Ectodermal cell (in vitro differentiated cells): ENCODE results near the gene HLA-DMA.
A peak's percentile ranks its signal among the peaks of the same experiment; 100 is the strongest.

ENCODE experiments used
- H3K27ac ChIP-seq: 2 replicates; pipeline ENCODE4 v1.7.0; 2013; ENCODE audit warnings: mild to moderate bottlenecking, low read depth, low read length; ENCODE audit not compliant: insufficient read depth, poor library complexity, severe bottlenecking
- H3K27me3 ChIP-seq: 2 replicates; pipeline ENCODE4 v1.7.0; 2013; ENCODE audit warnings: mild to moderate bottlenecking, low read length; ENCODE audit not compliant: insufficient read depth, control insufficient read depth, poor library complexity, severe bottlenecking
- H3K36me3 ChIP-seq: one replicate; pipeline ENCODE4 v1.7.0; 2013; ENCODE audit warnings: low read length; ENCODE audit not compliant: control insufficient read depth, insufficient read depth
- H3K4me1 ChIP-seq: one replicate; pipeline ENCODE4 v1.7.0; 2013; ENCODE audit warnings: low read length; ENCODE audit not compliant: control insufficient read depth, insufficient read depth
- H3K4me3 ChIP-seq: 2 replicates; pipeline ENCODE4 v1.7.0; 2013; ENCODE audit warnings: low read depth, low read length, control low read depth; ENCODE audit not compliant: insufficient read depth
- H3K9me3 ChIP-seq: 2 replicates; pipeline ENCODE4 v1.7.0; 2013; ENCODE audit warnings: mild to moderate bottlenecking, low read length, moderate library complexity; ENCODE audit not compliant: control insufficient read depth
- WGBS, 2 experiments: methylation state at CpG; one replicate each; pipeline ENCODE4 v1.1.7; 2013; ENCODE audit warnings: missing lambda C conversion rate in 2 of 2; 5-methylcytosine and 5-hydroxymethylcytosine counted together

HLA-DMA gene

DNA sequence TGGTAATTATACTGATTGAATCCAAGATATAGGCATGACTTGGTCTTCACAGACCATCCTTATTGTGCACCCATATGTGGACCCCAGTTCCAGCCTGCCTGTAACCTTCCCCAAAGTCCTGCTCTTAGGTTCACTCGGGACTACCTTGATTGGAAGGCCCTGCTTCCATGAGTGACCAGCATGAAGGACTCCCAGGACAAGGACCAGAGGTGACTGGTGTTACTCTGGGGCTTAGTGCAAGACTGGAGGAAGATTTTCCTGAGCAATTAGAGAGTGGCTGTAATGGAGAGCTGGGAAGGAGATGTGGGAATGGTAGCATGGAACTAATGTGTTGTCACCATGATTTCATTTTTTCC lies 30.6 kb upstream of the HLA-DMA start:
- Histone ChIP-seq H3K27ac (no peak overlapping the region), H3K4me1 (no peaks in the 10 kb centered on the region), H3K4me3 (no peak overlapping the region), H3K27me3 (no peaks in the 10 kb centered on the region), H3K36me3 (peaks cover 34% of the 10 kb centered on the region), H3K9me3 (no peaks in the 10 kb centered on the region)
- 92 to 100% methylated on average over 1 of the region's 1 CpG for WGBS, 2 experiments

DNA sequence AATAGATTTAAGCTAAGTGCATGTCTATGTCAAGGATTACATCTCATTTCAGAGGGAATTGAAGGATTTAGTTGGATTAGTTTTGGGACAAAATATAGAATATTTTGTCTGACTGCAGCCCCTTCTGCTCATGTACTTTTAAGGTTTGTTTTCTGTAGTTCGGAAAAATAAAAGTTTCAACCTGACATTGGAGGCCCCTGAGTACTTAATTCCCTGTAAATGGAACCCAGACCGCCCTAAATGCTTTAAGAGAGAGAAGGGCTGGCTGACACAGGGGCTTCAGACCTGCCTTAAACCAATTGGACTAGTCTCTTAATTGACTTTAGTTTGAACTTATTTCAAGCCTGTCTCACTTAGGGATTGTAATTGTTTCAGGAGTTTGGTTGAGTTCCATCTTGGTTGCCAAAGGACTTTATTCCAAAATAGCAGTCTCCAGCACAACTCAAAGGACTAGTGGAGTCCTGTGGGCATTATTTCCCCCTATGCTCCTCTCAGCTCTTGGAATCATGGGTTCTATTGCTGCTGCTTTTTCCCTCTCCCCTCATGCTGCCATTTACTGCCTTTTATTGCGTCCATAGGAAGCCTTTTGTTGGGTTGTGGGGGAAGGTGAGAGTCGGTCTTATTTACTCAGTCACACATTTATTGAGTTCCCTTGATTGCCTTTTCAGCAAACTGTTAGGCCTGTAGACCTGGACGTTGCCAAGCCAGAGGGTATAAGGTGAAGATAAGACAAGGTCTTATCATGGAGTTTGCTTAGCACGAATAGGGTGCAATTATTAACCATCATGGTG lies 30.0 kb upstream of the HLA-DMA start:
- Histone ChIP-seq H3K4me3 (no peak overlapping the region), H3K9me3 (no peaks in the 10 kb centered on the region), H3K36me3 (peaks cover 39% of the 10 kb centered on the region), H3K27ac (peak overlapping the region; percentile 27), H3K27me3 (no peaks in the 10 kb centered on the region), H3K4me1 (no peaks in the 10 kb centered on the region)
- WGBS, 2 experiments: 83 to 85% methylated on average over 5 to 6 of the region's 6 CpGs

DNA sequence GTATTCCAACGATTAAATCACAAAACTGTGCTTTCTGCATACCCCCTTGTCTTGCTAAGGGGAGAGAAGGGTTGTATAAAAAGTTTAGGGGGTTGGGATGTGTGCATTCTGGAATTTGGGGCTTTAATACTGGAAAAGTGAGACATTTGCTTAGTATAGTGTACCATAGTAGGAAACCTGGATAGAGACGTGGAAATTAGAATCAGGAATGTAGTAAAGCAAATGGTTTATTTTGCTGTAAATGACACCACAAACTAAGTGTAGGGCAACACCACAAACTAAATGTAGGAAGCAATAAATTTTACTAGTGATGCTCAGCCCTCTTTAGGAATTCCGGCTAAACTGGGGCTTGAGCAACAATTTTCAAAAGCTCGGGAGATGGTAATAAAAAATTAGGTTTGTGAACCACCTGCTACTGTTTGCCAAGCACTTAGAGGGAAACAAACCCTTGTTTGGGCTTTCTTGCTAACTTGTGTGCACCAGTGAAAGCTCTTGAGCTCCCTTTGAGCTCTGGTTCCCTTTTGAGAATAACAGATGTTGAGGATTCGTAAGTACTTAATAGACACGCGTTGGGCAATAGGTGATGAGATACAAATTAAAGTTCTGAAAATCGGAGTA lies 29.3 kb upstream of the HLA-DMA start:
- H3K27me3 ChIP-seq: no peaks in the 10 kb centered on the region
- WGBS, 2 experiments: 88 to 94% methylated on average over 8 of the region's 8 CpGs
- no peak overlapping the region for H3K4me3 ChIP-seq
- peaks cover 46% of the 10 kb centered on the region for H3K36me3 ChIP-seq
- H3K27ac ChIP-seq: peak overlapping the region; percentile 36
- no peaks in the 10 kb centered on the region for H3K4me1 ChIP-seq
- no peaks in the 10 kb centered on the region for H3K9me3 ChIP-seq

DNA sequence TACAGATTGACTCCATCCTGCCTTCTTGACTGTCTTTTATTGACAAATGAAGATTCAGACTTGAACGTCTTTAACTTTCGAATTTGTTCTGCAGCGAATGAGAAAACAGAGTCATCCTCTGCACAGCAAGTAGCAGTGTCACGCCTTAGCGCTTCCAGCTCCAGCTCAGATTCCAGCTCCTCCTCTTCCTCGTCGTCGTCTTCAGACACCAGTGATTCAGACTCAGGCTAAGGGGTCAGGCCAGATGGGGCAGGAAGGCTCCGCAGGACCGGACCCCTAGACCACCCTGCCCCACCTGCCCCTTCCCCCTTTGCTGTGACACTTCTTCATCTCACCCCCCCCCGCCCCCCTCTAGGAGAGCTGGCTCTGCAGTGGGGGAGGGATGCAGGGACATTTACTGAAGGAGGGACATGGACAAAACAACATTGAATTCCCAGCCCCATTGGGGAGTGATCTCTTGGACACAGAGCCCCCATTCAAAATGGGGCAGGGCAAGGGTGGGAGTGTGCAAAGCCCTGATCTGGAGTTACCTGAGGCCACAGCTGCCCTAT lies 27.7 kb upstream of the HLA-DMA start:
- Histone ChIP-seq H3K4me1 (peaks cover 3% of the 10 kb centered on the region), H3K27ac (no peak overlapping the region), H3K9me3 (no peaks in the 10 kb centered on the region), H3K4me3 (no peak overlapping the region), H3K36me3 (peaks cover 63% of the 10 kb centered on the region), H3K27me3 (no peaks in the 10 kb centered on the region)
- 91 to 93% methylated on average over 10 of the region's 11 CpGs for WGBS, 2 experiments

DNA sequence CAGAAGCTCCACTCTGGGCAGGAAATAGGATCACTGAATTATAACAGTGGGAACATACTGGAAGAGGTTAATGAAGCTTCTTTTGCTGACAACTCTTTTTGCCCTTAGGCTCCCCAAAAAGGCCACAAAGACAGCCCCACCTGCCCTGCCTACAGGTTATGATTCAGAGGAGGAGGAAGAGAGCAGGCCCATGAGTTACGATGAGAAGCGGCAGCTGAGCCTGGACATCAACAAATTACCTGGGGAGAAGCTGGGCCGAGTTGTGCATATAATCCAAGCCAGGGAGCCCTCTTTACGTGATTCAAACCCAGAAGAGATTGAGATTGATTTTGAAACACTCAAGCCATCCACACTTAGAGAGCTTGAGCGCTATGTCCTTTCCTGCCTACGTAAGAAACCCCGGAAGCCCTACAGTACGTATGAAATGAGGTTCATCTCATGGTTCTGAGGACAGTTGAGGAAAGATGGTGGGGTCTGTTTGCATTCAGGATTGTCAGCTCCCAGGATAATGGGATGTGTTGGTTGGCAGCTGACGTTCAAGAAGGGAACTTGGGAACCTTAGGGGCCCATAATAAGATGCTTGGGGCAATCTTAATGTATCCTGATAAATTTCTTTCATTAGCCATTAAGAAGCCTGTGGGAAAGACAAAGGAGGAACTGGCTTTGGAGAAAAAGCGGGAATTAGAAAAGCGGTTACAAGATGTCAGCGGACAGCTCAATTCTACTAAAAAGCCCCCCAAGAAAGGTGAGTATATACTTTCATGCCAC lies 27.0 kb upstream of the HLA-DMA start:
- 95% methylated on average over 12 of the region's 12 CpGs for WGBS, 2 experiments
- no peak overlapping the region for H3K27ac ChIP-seq
- peaks cover 6% of the 10 kb centered on the region for H3K4me1 ChIP-seq
- peaks cover 69% of the 10 kb centered on the region for H3K36me3 ChIP-seq
- H3K27me3 ChIP-seq: no peaks in the 10 kb centered on the region
- no peak overlapping the region for H3K4me3 ChIP-seq
- no peaks in the 10 kb centered on the region for H3K9me3 ChIP-seq

DNA sequence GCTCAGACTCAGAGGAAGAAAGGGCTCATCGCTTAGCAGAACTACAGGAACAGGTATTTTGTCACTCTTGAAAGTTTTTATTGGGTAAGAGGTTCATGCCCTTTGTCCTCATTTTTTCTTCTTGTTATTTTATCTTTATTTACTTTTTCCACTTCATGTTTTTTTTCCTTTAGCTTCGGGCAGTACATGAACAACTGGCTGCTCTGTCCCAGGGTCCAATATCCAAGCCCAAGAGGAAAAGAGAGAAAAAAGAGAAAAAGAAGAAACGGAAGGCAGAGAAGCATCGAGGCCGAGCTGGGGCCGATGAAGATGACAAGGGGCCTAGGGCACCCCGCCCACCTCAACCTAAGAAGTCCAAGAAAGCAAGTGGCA lies 25.0 kb upstream of the HLA-DMA start:
- Histone ChIP-seq H3K27me3 (no peaks in the 10 kb centered on the region), H3K4me1 (peaks cover 6% of the 10 kb centered on the region), H3K36me3 (peaks cover 76% of the 10 kb centered on the region), H3K9me3 (no peaks in the 10 kb centered on the region), H3K4me3 (no peak overlapping the region), H3K27ac (no peak overlapping the region)
- WGBS, 2 experiments: 96 to 97% methylated on average over 7 of the region's 7 CpGs

DNA sequence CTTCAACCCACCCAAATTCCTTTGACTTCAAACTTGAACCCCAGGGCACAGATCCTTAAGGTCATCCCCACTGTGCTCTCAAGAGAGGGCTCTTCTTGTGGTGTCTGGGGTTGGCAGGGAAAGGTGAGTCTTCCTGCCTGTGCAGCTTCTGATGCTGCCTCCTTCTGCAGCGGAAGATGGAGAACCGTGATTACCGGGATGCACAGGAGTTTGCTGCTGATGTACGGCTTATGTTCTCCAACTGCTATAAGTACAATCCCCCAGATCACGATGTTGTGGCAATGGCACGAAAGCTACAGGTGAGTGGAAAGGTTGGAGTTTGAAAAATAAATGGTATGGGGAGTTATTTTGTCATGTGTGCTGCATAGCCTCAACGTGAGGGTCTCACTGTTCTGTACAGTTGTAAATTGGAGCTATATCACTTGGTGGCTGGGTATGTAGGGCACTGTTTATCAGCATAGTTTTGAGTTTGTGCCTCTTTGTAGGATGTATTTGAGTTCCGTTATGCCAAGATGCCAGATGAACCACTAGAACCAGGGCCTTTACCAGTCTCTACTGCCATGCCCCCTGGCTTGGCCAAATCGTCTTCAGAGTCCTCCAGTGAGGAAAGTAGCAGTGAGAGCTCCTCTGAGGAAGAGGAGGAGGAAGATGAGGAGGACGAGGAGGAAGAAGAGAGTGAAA lies 24.5 kb upstream of the HLA-DMA start:
- H3K27ac ChIP-seq: no peak overlapping the region
- H3K4me1 ChIP-seq: peaks cover 6% of the 10 kb centered on the region
- no peaks in the 10 kb centered on the region for H3K9me3 ChIP-seq
- no peaks in the 10 kb centered on the region for H3K27me3 ChIP-seq
- 96% methylated on average over 10 of the region's 10 CpGs for WGBS, 2 experiments
- H3K4me3 ChIP-seq: no peak overlapping the region
- peaks cover 80% of the 10 kb centered on the region for H3K36me3 ChIP-seq

DNA sequence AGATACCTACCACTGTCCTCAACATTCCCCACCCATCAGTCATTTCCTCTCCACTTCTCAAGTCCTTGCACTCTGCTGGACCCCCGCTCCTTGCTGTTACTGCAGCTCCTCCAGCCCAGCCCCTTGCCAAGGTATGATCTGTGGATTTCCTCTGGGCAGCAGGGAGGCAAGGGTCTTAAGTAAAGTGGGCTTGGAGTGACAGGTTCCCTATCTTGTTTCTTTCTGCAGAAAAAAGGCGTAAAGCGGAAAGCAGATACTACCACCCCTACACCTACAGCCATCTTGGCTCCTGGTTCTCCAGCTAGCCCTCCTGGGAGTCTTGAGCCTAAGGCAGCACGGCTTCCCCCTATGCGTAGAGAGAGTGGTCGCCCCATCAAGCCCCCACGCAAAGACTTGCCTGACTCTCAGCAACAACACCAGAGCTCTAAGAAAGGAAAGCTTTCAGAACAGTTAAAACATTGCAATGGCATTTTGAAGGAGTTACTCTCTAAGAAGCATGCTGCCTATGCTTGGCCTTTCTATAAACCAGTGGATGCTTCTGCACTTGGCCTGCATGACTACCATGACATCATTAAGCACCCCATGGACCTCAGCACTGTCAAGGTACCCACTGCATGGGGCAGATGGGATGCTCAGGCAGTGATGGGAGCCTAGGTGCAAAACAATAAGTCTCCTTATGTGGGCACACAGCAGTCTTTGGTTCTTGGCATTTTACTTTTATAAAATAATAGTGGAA lies 23.6 kb upstream of the HLA-DMA start:
- Histone ChIP-seq H3K4me3 (no peak overlapping the region), H3K9me3 (no peaks in the 10 kb centered on the region), H3K36me3 (peaks cover 76% of the 10 kb centered on the region), H3K27me3 (no peaks in the 10 kb centered on the region), H3K4me1 (peaks cover 6% of the 10 kb centered on the region), H3K27ac (no peak overlapping the region)
- WGBS, 2 experiments: 94 to 97% methylated on average over 7 of the region's 7 CpGs

DNA sequence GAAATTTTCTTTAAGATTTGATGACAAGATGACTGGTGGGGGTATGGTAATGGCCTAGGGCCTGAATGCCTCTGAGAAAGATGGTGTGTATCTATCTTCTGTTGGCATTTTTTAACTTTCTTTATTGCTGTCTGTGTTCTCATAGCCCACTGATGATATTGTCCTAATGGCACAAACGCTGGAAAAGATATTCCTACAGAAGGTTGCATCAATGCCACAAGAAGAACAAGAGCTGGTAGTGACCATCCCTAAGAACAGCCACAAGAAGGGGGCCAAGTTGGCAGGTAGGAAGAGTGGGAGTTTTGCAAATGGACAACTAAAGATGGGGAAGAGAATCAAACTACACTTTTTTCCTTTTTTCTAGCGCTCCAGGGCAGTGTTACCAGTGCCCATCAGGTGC lies 23.0 kb upstream of the HLA-DMA start:
- Histone ChIP-seq H3K27me3 (no peaks in the 10 kb centered on the region), H3K4me1 (peaks cover 6% of the 10 kb centered on the region), H3K9me3 (no peaks in the 10 kb centered on the region), H3K4me3 (peak overlapping the region; percentile 21), H3K36me3 (peaks cover 70% of the 10 kb centered on the region), H3K27ac (no peak overlapping the region)
- WGBS, 2 experiments: 91 to 96% methylated on average over 2 of the region's 2 CpGs
